Activated CD8-positive, alpha-beta memory T cell treated with anti-CD3 and anti-CD28 coated beads, Interleukin-2, amount 10 ng/mL, durations not matched to agents 7 days and 5 days (primary cell): ENCODE measurements around the gene HACD3. TPM values are rescaled to one million over a fixed set of nuclear protein-coding genes. Genes with fewer than 3 reads are reported as not detected.
"Not testable (repeated sequence)": the region's sequence is repeated elsewhere in the genome, so short reads cannot be mapped to it uniquely, and the experiment has no call there.

Experiments
- ATAC-seq: fragments of 150-1000 bp; cut with Tn5 transposase; one replicate; pipeline ENCODE4 v1.10.0; 2021; ENCODE audit warnings: moderate library complexity
- CTCF ChIA-PET: fragments of 350-600 bp; sonication (Branson Sonifier 250); formaldehyde crosslinking; loops from one replicate; lab custom pipeline; 2021; ENCODE audit warnings: antibody characterized with exemption; lab: Charles Lee
- DNase-seq: peaks from one replicate; pipeline ENCODE4 v3.0.0-alpha.2; 2020
- H3K27ac Mint-ChIP-seq: one replicate; pipeline ENCODE4 v1.8.0; 2021; ENCODE audit warnings: mild to moderate bottlenecking, mixed read lengths
- H3K27me3 Mint-ChIP-seq: one replicate; pipeline ENCODE4 v1.8.0; 2021; ENCODE audit warnings: mixed read lengths
- H3K36me3 Mint-ChIP-seq: one replicate; pipeline ENCODE4 v1.8.0; 2021; ENCODE audit warnings: mild to moderate bottlenecking, mixed read lengths
- H3K4me1 Mint-ChIP-seq: one replicate; pipeline ENCODE4 v1.8.0; 2021; ENCODE audit warnings: mixed read lengths
- H3K4me3 Mint-ChIP-seq: one replicate; pipeline ENCODE4 v1.8.0; 2021; ENCODE audit warnings: mild to moderate bottlenecking, moderate library complexity, mixed read lengths
- H3K9me3 Mint-ChIP-seq: one replicate; pipeline ENCODE4 v1.8.0; 2022; ENCODE audit warnings: low read depth, mixed read lengths
- total RNA-seq, 2 experiments: library from RNA; stranded (reverse); gene quantifications; one replicate each; pipeline ENCODE4 v1.2.3, GENCODE V29; 2021

Gene HACD3
- total RNA-seq, 2 experiments from 2014 or later: 40.7 to 43.5 TPM

GRCh38 chr15:65528461-65529060 lies 1.7 kb upstream of the HACD3 start:
- Mint-ChIP-seq H3K27ac (no peak overlapping the region), H3K9me3 (no peaks in the 10 kb centered on the region), H3K4me3 (no peak overlapping the region), H3K27me3 (peaks cover 8% of the 10 kb centered on the region), H3K4me1 (peaks cover 27% of the 10 kb centered on the region), H3K36me3 (peaks cover 6% of the 10 kb centered on the region)
- CTCF ChIA-PET: no interaction called here
- no peak for DNase-seq
- no peak for ATAC-seq

GRCh38 chr15:65529762-65530317 lies 423 bp upstream of the HACD3 start:
- CTCF ChIA-PET: interaction anchor here (0.8 to 1.8 kb wide), 6 partner anchors 15 to 303 kb away, joined by 3 to 4 read pairs (median 3); no protein-coding TSS in a partner anchor
- H3K27me3 Mint-ChIP-seq: peaks cover 3% of the 10 kb centered on the region
- H3K9me3 Mint-ChIP-seq: no peaks in the 10 kb centered on the region
- DNase-seq: no peak
- ATAC-seq: no peak
- peak overlapping the region; percentile 68 for H3K4me3 Mint-ChIP-seq
- H3K4me1 Mint-ChIP-seq: peaks cover 35% of the 10 kb centered on the region
- peak overlapping the region; percentile 71 for H3K27ac Mint-ChIP-seq
- peaks cover 7% of the 10 kb centered on the region for H3K36me3 Mint-ChIP-seq

GRCh38 chr15:65532738-65533051 lies 2.4 kb downstream of the HACD3 start:
- H3K4me3 Mint-ChIP-seq: no peak overlapping the region
- DNase-seq (no peak), ATAC-seq (no peak)
- no peaks in the 10 kb centered on the region for H3K9me3 Mint-ChIP-seq
- H3K36me3 Mint-ChIP-seq: peaks cover 12% of the 10 kb centered on the region
- H3K27me3 Mint-ChIP-seq: no peaks in the 10 kb centered on the region
- CTCF ChIA-PET: no interaction called here
- peaks cover 38% of the 10 kb centered on the region for H3K4me1 Mint-ChIP-seq
- no peak overlapping the region for H3K27ac Mint-ChIP-seq

- H3K27ac Mint-ChIP-seq: peak overlapping the region; percentile 20
- DNase-seq (no peak), ATAC-seq (no peak)
- peaks cover 16% of the 10 kb centered on the region for H3K36me3 Mint-ChIP-seq
- peaks cover 40% of the 10 kb centered on the region for H3K4me1 Mint-ChIP-seq
- no peak overlapping the region for H3K4me3 Mint-ChIP-seq
- no peaks in the 10 kb centered on the region for H3K27me3 Mint-ChIP-seq
- no peaks in the 10 kb centered on the region for H3K9me3 Mint-ChIP-seq
- CTCF ChIA-PET: no interaction called here
Measured at GRCh38 chr15:65533057-65533756, 2.9 kb downstream of the HACD3 start.

- peaks cover 17% of the 10 kb centered on the region for H3K36me3 Mint-ChIP-seq
- ATAC-seq: no peak
- H3K27ac Mint-ChIP-seq: no peak overlapping the region
- no peak overlapping the region for H3K4me3 Mint-ChIP-seq
- H3K4me1 Mint-ChIP-seq: peaks cover 36% of the 10 kb centered on the region
- no peaks in the 10 kb centered on the region for H3K9me3 Mint-ChIP-seq
- no peaks in the 10 kb centered on the region for H3K27me3 Mint-ChIP-seq
- DNase-seq: no peak
- CTCF ChIA-PET: no interaction called here
Measured at GRCh38 chr15:65535192-65535591, 4.9 kb downstream of the HACD3 start.

- Mint-ChIP-seq H3K27me3 (no peaks in the 10 kb centered on the region), H3K27ac (no peak overlapping the region), H3K4me1 (peaks cover 7% of the 10 kb centered on the region), H3K9me3 (no peaks in the 10 kb centered on the region), H3K36me3 (peaks cover 12% of the 10 kb centered on the region), H3K4me3 (no peak overlapping the region)
- ATAC-seq: no peak
- no peak for DNase-seq
- CTCF ChIA-PET: interaction anchor here (1.3 kb wide), 1 partner anchor 40 kb away, joined by 3 read pairs; no protein-coding TSS in a partner anchor
Measured at GRCh38 chr15:65540314-65540713, 10.1 kb downstream of the HACD3 start.

GRCh38 chr15:65541231-65541820 lies 11.1 kb downstream of the HACD3 start:
- Mint-ChIP-seq H3K36me3 (peaks cover 8% of the 10 kb centered on the region), H3K4me1 (peaks cover 7% of the 10 kb centered on the region), H3K4me3 (no peak overlapping the region), H3K27ac (no peak overlapping the region), H3K9me3 (no peaks in the 10 kb centered on the region), H3K27me3 (no peaks in the 10 kb centered on the region)
- no peak for ATAC-seq
- CTCF ChIA-PET: no interaction called here
- DNase-seq: no peak

- Mint-ChIP-seq H3K36me3 (peaks cover 10% of the 10 kb centered on the region), H3K27ac (no peak overlapping the region), H3K4me1 (peaks cover 18% of the 10 kb centered on the region), H3K27me3 (no peaks in the 10 kb centered on the region), H3K4me3 (no peak overlapping the region), H3K9me3 (no peaks in the 10 kb centered on the region)
- DNase-seq: no peak
- ATAC-seq: no peak
- CTCF ChIA-PET: no interaction called here
Measured at GRCh38 chr15:65547841-65548240, 17.6 kb downstream of the HACD3 start.

GRCh38 chr15:65549288-65549687 lies 19.0 kb downstream of the HACD3 start:
- H3K27ac Mint-ChIP-seq, H3K27me3 Mint-ChIP-seq, H3K9me3 Mint-ChIP-seq, ATAC-seq, H3K4me3 Mint-ChIP-seq, DNase-seq: not testable (repeated sequence)
- peaks cover 12% of the 10 kb centered on the region for H3K4me1 Mint-ChIP-seq
- peaks cover 16% of the 10 kb centered on the region for H3K36me3 Mint-ChIP-seq
- CTCF ChIA-PET: interaction anchor here (0.7 to 1.3 kb wide), 4 partner anchors 10 to 37 kb away, joined by 3 to 5 read pairs (median 3); partner anchors contain the start of gene HACD3

GRCh38 chr15:65550681-65551098 lies 20.4 kb downstream of the HACD3 start:
- peak overlapping the region; percentile 4 for H3K27ac Mint-ChIP-seq
- CTCF ChIA-PET: no interaction called here
- peaks cover 12% of the 10 kb centered on the region for H3K4me1 Mint-ChIP-seq
- no peaks in the 10 kb centered on the region for H3K27me3 Mint-ChIP-seq
- H3K9me3 Mint-ChIP-seq: no peaks in the 10 kb centered on the region
- H3K36me3 Mint-ChIP-seq: peaks cover 25% of the 10 kb centered on the region
- ATAC-seq (no peak), DNase-seq (no peak)
- no peak overlapping the region for H3K4me3 Mint-ChIP-seq

GRCh38 chr15:65551183-65551582 lies 20.9 kb downstream of the HACD3 start:
- CTCF ChIA-PET: no interaction called here
- Mint-ChIP-seq H3K4me3 (no peak overlapping the region), H3K9me3 (no peaks in the 10 kb centered on the region), H3K4me1 (peaks cover 12% of the 10 kb centered on the region), H3K27ac (no peak overlapping the region), H3K36me3 (peaks cover 27% of the 10 kb centered on the region), H3K27me3 (no peaks in the 10 kb centered on the region)
- DNase-seq (no peak), ATAC-seq (no peak)

- not testable (repeated sequence) for ATAC-seq, DNase-seq, H3K27me3 Mint-ChIP-seq, H3K27ac Mint-ChIP-seq, H3K4me3 Mint-ChIP-seq, H3K9me3 Mint-ChIP-seq
- H3K36me3 Mint-ChIP-seq: peaks cover 31% of the 10 kb centered on the region
- H3K4me1 Mint-ChIP-seq: peaks cover 12% of the 10 kb centered on the region
- CTCF ChIA-PET: interaction anchor here (1.0 kb wide), 1 partner anchor 22 kb away, joined by 3 read pairs; the partner anchor contains the start of gene HACD3
Measured at GRCh38 chr15:65552851-65553250, 22.6 kb downstream of the HACD3 start.

GRCh38 chr15:65553691-65554090 lies 23.4 kb downstream of the HACD3 start:
- DNase-seq (no peak), ATAC-seq (no peak)
- H3K27ac Mint-ChIP-seq: no peak overlapping the region
- peaks cover 36% of the 10 kb centered on the region for H3K36me3 Mint-ChIP-seq
- no peaks in the 10 kb centered on the region for H3K27me3 Mint-ChIP-seq
- H3K4me3 Mint-ChIP-seq: no peak overlapping the region
- no peaks in the 10 kb centered on the region for H3K9me3 Mint-ChIP-seq
- H3K4me1 Mint-ChIP-seq: peaks cover 12% of the 10 kb centered on the region
- CTCF ChIA-PET: no interaction called here
